Frontal cortex (tissue), 4 donors: ENCODE measurements around the gene NUMB. TPM values are rescaled to one million over a fixed set of nuclear protein-coding genes. Genes with fewer than 3 reads are reported as not detected.

Experiments used
- DNase-seq, 2 donors: peaks; one replicate each; pipeline ENCODE4 v3.0.0; 2012; ENCODE audit warnings: low spot score in 2 of 2
- FAIRE-seq: peaks from 2 replicates; lab custom pipeline; 2012; peaks lifted over from hg19 to GRCh38; lab: Jason Lieb, UNC
- total RNA-seq: library from RNA; depleted of rRNA; stranded (reverse); fragments of >200 nt; gene quantifications from one replicate; pipeline ENCODE4 v1.2.3, GENCODE V29; 2014
- donor health status: control.
- donor health status: control.
- donor health status: control.

Gene NUMB
- total RNA-seq, 1 donor from 2014 or later: 13.5 TPM

DNA sequence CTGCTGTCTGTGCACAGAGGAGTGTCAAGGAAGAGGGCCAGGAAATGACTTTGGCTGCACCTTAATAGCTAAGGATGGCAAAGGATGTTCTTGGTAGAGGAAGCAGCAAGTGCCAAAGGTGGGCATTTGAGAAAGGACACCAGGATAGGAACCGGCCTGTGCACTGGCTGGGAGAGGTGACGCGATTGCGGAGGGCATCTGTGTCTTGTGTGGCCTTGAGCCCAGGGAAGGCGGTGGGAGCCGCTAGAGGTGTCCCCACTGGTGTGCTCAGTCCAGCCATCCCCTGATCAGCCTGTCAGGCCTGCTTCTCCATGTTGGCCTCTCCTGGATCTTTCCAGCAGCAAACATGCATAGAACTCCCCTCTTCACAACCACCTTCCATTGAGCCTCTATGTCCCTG is 190.9 kb downstream of the NUMB start:
- FAIRE-seq: no peak

GRCh38 chr14:73266317-73266716 is 192.0 kb downstream of the NUMB start:
- FAIRE-seq (no peak), DNase-seq (no peak)

More for the DNA sequence above, 190.9 kb downstream of the NUMB start:
- DNase-seq: no peak

DNA sequence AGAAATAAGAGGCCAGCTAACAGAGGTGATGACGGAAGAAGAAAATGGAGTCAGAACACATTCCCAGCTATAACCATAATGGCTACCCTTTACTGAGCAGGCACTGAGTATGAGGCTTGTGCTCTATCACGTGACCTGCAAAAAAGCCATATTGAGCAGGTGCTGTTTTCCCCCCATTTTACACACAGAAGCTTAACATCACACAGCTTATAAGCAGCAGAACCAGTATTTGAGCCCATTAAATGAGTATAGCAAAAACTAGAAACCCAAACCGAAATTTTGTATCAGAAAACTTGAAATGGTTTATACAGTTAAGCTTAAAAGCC is 192.7 kb downstream of the NUMB start:
- DNase-seq: no peak
- no peak for FAIRE-seq

DNA sequence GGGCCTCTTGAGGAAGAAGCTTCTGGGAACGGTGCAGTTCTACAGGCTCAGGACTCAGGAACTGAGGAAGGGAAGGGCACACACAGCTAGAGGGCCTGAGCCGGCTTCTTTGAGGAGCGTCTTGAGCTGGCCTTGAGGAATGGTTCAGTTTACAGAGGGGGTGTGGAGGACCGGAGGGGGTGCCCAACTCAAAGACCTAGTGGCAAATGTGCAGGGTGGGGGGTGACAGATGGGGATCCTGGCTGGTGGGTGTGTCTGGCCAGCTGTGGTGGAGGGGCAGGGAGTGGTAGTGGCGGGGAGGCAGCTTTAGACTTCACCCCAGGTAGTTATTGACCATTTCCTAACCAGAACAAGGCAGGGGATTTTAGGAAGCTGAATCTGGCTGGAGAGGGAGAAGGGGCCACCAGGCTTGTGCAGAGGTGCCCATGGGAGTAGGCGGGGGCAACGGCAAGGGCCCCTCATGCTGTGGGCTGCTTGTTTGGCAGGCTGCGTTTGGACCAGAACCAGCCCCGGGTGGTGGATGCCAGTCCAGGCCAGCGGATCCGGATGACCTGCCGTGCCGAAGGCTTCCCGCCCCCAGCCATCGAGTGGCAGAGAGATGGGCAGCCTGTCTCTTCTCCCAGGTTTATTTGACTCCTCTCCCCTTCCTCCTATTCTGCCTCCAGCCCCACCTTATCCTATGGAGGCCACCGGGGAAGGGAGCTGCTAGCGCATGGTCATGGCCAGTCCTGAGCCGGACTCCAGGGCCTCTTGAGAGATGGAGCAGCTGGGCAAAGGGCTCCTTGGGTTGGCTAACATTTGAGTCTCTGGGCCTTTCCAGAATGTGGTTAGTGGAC is 193.2 kb downstream of the NUMB start:
- no peak for FAIRE-seq

GRCh38 chr14:73264080-73264884 is 194.1 kb downstream of the NUMB start:
- DNase-seq: no peak
- no peak for FAIRE-seq

More for the DNA sequence above, 193.2 kb downstream of the NUMB start:
- DNase-seq: peak in 1 of 2 donors; percentile 14

DNA sequence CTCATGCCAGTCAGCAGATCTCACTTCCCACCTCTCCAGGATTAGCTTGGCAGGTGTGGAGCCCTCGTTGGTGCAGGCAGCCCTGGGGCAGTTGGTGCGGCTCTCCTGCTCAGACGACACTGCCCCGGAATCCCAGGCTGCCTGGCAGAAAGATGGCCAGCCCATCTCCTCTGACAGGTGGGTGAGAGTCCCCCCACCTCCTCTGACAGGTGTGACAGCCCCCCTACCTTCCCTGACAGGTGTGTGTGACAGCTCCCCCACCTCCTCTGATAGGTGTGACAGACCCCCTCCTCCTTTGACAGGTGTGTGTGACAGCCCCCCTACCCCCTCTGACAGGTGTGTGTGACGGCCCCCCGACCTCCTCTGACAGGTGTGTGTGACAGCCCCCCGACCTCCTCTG is 194.7 kb downstream of the NUMB start:
- peak in 1 of 2 donors; percentile 15 for DNase-seq
- no peak for FAIRE-seq

DNA sequence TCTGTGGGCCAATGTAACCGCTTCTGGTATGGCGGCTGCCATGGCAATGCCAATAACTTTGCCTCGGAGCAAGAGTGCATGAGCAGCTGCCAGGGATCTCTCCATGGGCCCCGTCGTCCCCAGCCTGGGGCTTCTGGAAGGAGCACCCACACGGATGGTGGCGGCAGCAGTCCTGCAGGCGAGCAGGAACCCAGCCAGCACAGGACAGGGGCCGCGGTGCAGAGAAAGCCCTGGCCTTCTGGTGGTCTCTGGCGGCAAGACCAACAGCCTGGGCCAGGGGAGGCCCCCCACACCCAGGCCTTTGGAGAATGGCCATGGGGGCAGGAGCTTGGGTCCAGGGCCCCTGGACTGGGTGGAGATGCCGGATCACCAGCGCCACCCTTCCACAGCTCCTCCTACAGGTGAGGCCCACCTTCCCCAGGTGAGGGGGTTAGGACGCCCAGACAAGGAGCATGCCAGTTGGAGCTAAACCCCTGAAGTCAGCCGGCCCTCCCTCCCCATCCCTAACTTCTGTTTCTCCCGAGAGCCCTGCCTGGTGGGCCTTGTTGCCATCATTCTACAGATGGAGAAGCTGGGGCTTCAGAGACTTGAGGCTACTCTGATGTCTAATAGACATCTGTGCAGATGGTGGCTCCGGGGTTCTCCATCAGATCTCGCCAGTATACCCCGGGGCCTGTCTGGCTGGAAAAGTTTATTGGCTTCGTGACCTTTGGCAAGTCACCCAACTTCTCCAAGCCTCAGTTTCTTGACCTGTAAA is 195.7 kb downstream of the NUMB start:
- no peak for FAIRE-seq

GRCh38 chr14:73261520-73262426 is 196.6 kb downstream of the NUMB start:
- no peak for FAIRE-seq
- peak in 1 of 2 donors; percentile 12 for DNase-seq

More for the DNA sequence above, 195.7 kb downstream of the NUMB start:
- peak in 1 of 2 donors; percentile 10 for DNase-seq

DNA sequence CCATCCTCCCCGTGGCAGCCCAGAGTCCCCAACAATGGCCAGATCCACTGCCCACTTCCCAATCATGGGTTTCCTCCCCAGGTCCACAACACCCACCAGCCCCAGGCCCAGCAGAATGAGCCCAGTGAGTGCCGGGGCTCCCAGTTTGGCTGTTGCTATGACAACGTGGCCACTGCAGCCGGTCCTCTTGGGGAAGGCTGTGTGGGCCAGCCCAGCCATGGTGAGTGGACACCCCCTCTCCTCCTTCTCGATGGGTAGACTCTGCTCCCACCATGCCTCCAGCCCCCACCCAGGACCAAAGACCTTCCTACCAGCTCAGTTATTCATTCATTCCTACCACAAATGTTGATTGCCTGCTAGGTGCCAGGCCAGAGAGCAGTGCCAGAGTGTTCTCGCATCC is 197.3 kb downstream of the NUMB start:
- no peak for FAIRE-seq

DNA sequence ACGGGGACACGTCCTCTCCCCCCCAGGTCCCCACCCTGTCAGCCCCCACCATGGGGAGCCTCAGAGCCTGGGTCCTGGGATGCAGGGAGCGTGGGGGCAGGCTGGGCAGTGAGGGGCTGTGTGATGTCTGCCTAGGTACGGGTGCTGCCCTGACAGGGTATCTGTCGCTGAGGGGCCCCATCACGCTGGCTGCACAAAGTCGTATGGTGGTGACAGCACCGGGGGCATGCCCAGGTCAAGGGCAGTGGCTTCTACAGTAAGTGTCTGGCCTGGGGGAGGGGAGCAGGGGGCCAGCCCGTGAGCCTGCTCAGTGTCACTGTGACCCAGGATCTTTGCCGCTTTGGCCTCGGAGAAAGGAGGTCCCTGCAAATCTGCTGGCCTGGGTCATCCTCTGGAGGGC is 197.8 kb downstream of the NUMB start:
- FAIRE-seq: no peak

More for the DNA sequence above, 197.3 kb downstream of the NUMB start:
- DNase-seq: peak in 1 of 2 donors; percentile 20

GRCh38 chr14:73259837-73260236 is 198.5 kb downstream of the NUMB start:
- FAIRE-seq: no peak

More for the DNA sequence above, 197.8 kb downstream of the NUMB start:
- DNase-seq: no peak

DNA sequence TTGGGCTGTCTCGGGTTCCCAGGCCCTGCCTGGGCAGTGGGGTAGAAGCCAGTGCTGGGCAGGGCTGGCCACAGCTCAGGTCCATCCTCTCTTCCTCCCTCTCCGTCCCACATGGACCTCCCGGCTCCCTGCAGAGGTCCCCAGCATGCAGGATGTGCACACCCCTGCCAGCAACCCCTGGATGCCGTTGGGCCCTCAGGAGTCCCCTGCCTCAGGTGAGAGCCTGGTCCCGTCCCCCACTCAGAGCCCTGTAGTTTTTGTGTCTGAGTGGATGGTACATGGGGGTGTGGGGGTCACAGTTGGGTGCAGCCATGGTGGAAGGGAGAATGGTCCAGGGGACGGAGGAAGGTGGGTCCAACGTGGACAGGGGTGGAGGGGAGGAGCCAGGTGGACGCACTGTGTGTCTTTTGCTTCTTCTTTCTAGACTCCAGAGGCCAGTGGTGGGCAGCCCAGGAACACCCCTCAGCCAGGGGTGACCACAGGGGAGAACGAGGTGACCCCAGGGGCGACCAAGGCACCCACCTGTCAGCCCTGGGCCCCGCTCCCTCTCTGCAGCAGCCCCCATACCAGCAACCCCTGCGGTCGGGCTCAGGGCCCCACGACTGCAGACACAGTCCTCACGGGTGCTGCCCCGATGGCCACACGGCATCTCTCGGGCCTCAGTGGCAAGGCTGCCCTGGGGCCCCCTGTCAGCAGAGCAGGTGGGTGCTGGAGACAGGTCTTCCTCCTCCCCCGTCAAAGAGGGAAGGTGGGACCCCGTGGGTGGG is 199.3 kb downstream of the NUMB start:
- DNase-seq: peak in 1 of 2 donors; percentile 10
- no peak for FAIRE-seq

More at GRCh38 chr14:73259837-73260236, 198.5 kb downstream of the NUMB start:
- peak in 1 of 2 donors; percentile 14 for DNase-seq

DNA sequence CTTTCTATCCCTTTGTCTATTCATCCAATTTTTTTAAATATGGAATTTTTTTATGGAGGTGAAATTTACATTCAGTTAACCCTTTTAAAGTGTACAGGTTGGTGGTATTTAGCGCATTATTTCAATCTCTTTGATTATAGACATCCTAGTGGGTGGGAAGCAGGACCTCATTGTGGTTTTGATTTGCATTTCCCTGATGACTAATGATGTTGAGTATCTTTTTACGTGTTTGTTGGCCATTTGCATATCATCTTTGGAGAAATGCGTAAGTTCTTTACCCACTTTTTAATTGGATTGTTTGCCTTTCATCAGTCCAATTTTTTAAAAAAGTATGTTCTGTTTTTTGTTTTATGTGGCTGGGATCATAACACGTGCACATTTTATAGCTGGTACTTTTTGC is 200.3 kb downstream of the NUMB start:
- no peak for FAIRE-seq
- no peak for DNase-seq

GRCh38 chr14:73255693-73256225 is 202.6 kb downstream of the NUMB start:
- no peak for FAIRE-seq

DNA sequence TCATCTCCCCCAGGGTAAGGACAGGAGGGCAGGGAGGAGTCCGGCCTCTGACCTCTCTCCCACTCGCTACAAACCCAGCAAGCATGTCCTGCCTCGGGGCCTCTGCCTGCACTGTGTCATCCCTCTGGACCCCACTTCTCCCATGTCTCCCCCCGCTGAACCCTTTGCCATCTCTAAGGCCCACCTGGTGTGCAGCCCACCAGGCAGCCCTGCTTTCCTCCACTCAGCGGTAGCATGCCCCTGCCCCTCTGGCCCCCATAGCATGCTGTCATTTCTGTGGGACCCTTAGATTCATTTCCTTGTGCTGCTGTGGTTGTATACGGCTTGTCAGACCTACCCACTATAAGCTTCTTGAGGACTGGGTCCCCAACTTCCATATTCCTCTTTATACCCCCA is 203.3 kb downstream of the NUMB start:
- FAIRE-seq (no peak), DNase-seq (no peak)

More at GRCh38 chr14:73255693-73256225, 202.6 kb downstream of the NUMB start:
- no peak for DNase-seq

GRCh38 chr14:73254247-73255004 is 203.9 kb downstream of the NUMB start:
- FAIRE-seq: no peak
- no peak for DNase-seq

DNA sequence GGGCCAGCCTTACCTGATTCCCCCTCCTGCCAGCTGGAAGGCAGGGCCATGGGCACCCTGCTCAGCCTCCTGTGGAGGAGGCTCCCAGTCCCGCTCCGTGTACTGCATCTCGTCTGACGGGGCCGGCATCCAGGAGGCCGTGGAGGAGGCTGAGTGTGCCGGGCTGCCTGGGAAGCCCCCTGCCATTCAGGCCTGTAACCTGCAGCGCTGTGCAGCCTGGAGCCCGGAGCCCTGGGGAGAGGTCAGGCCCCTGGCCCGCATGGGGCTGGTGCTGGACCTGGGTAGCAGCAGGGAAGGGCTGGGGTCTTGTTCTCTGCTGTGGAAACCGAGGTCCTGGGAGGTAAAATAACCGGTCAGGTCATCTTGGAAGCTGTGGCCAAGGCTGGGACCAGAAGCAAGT is 204.6 kb downstream of the NUMB start:
- FAIRE-seq (no peak), DNase-seq (no peak)

GRCh38 chr14:73253323-73253610 is 205.1 kb downstream of the NUMB start:
- FAIRE-seq (no peak), DNase-seq (no peak)
